Ovary (tissue), 9 donors: Measurements from ENCODE around the gene ITPR1. TPM values are rescaled to one million over a fixed set of nuclear protein-coding genes. Genes with fewer than 3 reads are reported as not detected.

Experiments
- DNase-seq, 5 donors: peaks; one replicate each; pipeline ENCODE4 v3.0.0-alpha.2; 2019 to 2020
- H3K27ac ChIP-seq, 2 donors: fragments of 200-600 bp; one replicate each; pipeline versions ENCODE4 v1.5.1 to v1.8.0; 2019 to 2022
- H3K27me3 ChIP-seq: fragments of 200-600 bp; one replicate; pipeline ENCODE4 v1.8.0; 2022
- H3K36me3 ChIP-seq: fragments of 200-600 bp; sonication (generic); one replicate; pipeline ENCODE4 v1.5.1; 2019
- H3K4me1 ChIP-seq: one replicate; pipeline ENCODE4 v1.8.1; 2013; ENCODE audit warnings: mild to moderate bottlenecking, moderate library complexity; ENCODE audit not compliant: insufficient read depth
- H3K4me3 ChIP-seq: fragments of 200-600 bp; sonication (generic); one replicate; pipeline ENCODE4 v1.5.1; 2017
- H3K9me3 ChIP-seq, 2 donors: fragments of 200-600 bp in 1 of 2; sonication (generic) in 1 of 2; one replicate each; pipeline versions ENCODE4 v1.5.1 to v1.8.1; 2013 to 2019; ENCODE audit warnings: mild to moderate bottlenecking in 1 of 2, moderate library complexity in 1 of 2
- EP300 ChIP-seq: sonication (generic); formaldehyde crosslinking; IDR thresholded peaks from one replicate; pipeline ENCODE4 v1.6.1; 2017; ENCODE audit warnings: antibody characterized with exemption
- POLR2A ChIP-seq: fragments of 450-650 bp; IDR thresholded peaks from one replicate; pipeline ENCODE4 v1.6.1; 2017; ENCODE audit warnings: antibody characterized with exemption, mild to moderate bottlenecking, moderate library complexity
- WGBS, 3 donors: extraction: QIAGEN DNeasy Blood & Tissue Kit in 1 of 3; methylation state at CpG; one replicate each; pipeline versions ENCODE4 v1.1.5 to v1.1.7; 2013 to 2017; 5-methylcytosine and 5-hydroxymethylcytosine counted together
- intact Hi-C, 4 donors: fragments of 100-400 bp; cut with DNase I; formaldehyde crosslinking; loops; one replicate each; pipeline versions ENCODE4 v1.11.0 to v1.15.1; 2022 to 2023
- polyA plus RNA-seq, 2 donors: library from polyadenylated mRNA; stranded (reverse); fragments of 200-250 nt in 1 of 2; fragments of 350-450 nt in 1 of 2; fragmentation: Illumina TruSeq in 1 of 2; extraction: RNeasy Lipid Tissue Mini Kit (QIAGEN cat#74804) in 1 of 2; gene quantifications; one replicate each; pipeline ENCODE4 v1.2.3, GENCODE V29; 2013 to 2014
- total RNA-seq, 7 donors: library from RNA; depleted of rRNA in 2 of 7; stranded (reverse); fragments of >200 nt in 2 of 7; fragmentation: NEBNext Ultra II Directional in 3 of 7; extraction: Animal tissue kit (Norgen Biotek cat#: 25700) in 3 of 7; gene quantifications; one replicate each; pipeline versions ENCODE4 v1.1.0 to v1.2.4, GENCODE V29; 2016 to 2023
- TF ChIP-seq, protein P1 (sequence below), 3 donors: fragments of 450-650 bp in 2 of 3; fragments of 200-600 bp in 1 of 3; IDR thresholded peaks; one replicate each; pipeline versions ENCODE4 v1.5.1 to v1.8.0; 2016 to 2022; ENCODE audit warnings: antibody characterized with exemption in 3 of 3, mild to moderate bottlenecking in 1 of 3
- donor health status: DM: no; HTN: no; CAD: no; lungs with moderate emphysema.
- donor health status: DM: no; HTN: no; CAD: no.
- donor health status: Bipolar disorder and iron deficiency.
- donor health status: DM: yes; HTN: yes; CAD: no.
- donor health status: DM: no; HTN: no; CAD: no.
- donor health status: DM: yes; HTN: yes; CAD: no.

ITPR1 gene
- total and polyA plus RNA-seq, 9 donors: 59.5 to 313 (median 144) TPM

DNA sequence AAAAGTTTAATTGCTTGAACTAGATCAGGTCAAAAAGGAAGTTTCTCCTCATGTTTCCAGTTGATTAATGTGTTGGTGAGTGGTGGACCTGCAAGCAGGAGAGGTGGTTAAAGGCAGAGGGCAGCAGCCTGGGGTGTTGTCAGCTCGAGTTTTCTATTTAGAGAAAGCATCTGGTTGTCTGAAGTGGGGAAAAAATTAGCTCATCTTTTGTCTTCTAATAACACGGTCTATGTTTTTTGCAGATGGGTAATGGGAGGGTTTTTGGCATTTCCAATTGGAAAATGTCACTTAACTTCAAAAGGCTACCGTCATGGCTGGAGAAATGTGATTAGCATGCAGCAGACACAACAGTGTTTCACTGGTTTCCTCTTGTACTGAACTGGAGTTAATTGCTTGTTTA is 122.6 kb downstream of the ITPR1 start:
- H3K27me3 ChIP-seq: no peaks in the 10 kb centered on the region
- H3K36me3 ChIP-seq: no peaks in the 10 kb centered on the region
- no peak overlapping the region for H3K27ac ChIP-seq
- intact Hi-C loops: no loop called here
- H3K4me3 ChIP-seq: no peak overlapping the region
- peaks cover 2% of the 10 kb centered on the region for H3K4me1 ChIP-seq
- TF ChIP-seq POLR2A (no peak), EP300 (no peak)
- TF ChIP-seq, protein P1, sequence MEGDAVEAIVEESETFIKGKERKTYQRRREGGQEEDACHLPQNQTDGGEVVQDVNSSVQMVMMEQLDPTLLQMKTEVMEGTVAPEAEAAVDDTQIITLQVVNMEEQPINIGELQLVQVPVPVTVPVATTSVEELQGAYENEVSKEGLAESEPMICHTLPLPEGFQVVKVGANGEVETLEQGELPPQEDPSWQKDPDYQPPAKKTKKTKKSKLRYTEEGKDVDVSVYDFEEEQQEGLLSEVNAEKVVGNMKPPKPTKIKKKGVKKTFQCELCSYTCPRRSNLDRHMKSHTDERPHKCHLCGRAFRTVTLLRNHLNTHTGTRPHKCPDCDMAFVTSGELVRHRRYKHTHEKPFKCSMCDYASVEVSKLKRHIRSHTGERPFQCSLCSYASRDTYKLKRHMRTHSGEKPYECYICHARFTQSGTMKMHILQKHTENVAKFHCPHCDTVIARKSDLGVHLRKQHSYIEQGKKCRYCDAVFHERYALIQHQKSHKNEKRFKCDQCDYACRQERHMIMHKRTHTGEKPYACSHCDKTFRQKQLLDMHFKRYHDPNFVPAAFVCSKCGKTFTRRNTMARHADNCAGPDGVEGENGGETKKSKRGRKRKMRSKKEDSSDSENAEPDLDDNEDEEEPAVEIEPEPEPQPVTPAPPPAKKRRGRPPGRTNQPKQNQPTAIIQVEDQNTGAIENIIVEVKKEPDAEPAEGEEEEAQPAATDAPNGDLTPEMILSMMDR (IDR thresholded peaks at IDR 0.05): no peak
- 22 to 29% (median 23%) methylated on average over 3 of the region's 3 CpGs for WGBS, 3 donors
- no peak for DNase-seq
- no peaks in the 10 kb centered on the region for H3K9me3 ChIP-seq

GRCh38 chr3:4623421-4623999 is 130.4 kb downstream of the ITPR1 start:
- H3K27me3 ChIP-seq: no peaks in the 10 kb centered on the region
- WGBS, 3 donors: 82 to 91% (median 88%) methylated on average over 4 of the region's 4 CpGs
- H3K4me3 ChIP-seq: no peak overlapping the region
- H3K27ac ChIP-seq: no peak overlapping the region
- H3K36me3 ChIP-seq: no peaks in the 10 kb centered on the region
- intact Hi-C loops: no loop called here
- TF ChIP-seq POLR2A (no peak), EP300 (no peak)
- H3K4me1 ChIP-seq: no peaks in the 10 kb centered on the region
- no peaks in the 10 kb centered on the region for H3K9me3 ChIP-seq
- DNase-seq: no peak

DNA sequence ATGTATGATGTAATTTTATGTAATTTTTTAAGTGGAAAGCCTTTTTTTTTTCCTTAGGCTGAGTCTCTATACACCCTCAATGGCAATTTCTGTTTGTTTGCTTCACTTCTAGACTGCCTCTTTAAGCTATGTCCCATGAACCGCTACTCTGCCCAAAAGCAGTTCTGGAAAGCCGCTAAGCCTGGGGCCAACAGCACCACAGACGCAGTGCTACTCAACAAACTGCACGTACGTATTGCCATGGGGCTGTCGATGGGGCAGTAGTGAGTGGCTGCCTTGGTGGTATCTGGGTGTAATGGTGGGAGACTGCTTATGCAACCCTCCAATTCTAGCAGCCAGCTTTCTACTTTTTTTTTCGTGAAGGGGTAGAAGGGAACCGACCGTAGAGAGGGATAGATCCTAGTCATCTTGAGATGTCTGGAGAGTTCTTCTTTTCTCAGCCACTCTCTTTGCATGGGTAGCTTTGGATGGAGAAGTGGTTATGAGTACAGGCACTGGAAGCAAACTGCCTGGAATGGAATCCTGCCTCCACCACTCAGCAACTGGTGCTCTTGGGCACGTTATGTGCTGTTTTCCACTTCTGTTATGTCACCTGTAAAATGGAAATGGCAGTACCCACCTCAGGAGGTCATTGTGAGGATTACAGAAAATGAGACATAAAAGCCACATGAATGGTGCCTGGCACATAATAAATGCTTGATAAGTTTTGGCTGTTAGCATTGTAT is 134.7 kb downstream of the ITPR1 start:
- 90 to 94% (median 92%) methylated on average over 10 of the region's 10 CpGs for whole genome bisulfite sequencing, 3 donors
- Histone ChIP-seq H3K27me3 (no peaks in the 10 kb centered on the region), H3K4me1 (no peaks in the 10 kb centered on the region), H3K9me3 (no peaks in the 10 kb centered on the region), H3K4me3 (no peak overlapping the region), H3K27ac (no peak overlapping the region), H3K36me3 (no peaks in the 10 kb centered on the region)
- intact Hi-C loops: no loop called here
- no peak for DNase-seq
- TF ChIP-seq EP300 (no peak), POLR2A (no peak)
- TF ChIP-seq, protein P1 (IDR thresholded peaks at IDR 0.05): no peak

DNA sequence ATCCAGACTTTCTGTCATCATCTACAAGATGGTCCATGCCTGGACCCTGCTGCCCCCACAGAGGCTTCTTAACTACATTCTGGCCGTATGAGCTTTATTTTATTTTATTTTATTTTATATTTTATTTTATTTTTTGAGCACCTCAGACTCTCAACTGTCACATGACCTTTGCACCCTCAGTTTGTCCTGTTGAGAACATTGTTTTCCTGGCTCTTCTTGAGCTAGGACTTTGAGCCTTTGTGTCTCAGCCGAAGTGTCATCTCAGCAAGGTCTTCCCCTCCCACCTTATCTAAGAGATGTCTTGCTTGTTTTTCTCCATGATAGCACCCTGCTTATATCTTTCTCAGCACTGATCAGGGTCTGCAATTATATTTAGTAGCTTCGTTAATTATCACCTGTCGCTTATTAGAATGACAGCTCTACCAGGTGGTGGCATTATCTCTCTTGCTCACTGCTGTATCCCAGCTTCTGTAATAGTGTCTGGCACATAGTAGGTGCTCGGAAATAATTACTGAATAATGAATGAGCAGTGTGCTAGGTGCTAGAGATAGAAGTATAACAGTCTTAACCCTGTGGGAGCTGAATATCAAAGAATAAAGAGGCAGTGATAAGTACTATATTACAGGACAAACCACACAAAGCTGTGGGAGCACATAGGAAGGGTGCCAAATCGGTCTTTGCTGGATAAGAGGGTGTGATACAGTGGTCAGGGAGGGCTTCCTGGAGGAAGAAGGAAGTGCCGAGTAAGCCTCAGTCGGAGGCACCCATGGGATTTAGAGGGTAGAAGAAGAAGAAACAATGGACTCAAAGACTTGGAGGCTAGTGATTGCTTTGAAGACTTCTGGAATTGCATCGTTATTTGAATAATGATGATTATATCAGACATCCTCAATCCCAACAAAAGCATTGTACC is 136.2 kb downstream of the ITPR1 start:
- no peaks in the 10 kb centered on the region for H3K27me3 ChIP-seq
- H3K9me3 ChIP-seq: no peaks in the 10 kb centered on the region
- no peak for DNase-seq
- H3K4me1 ChIP-seq: no peaks in the 10 kb centered on the region
- H3K4me3 ChIP-seq: no peak overlapping the region
- no peaks in the 10 kb centered on the region for H3K36me3 ChIP-seq
- H3K27ac ChIP-seq: no peak overlapping the region
- TF ChIP-seq POLR2A (no peak), EP300 (no peak)
- intact Hi-C loops: loop anchor here (5.0 to 10.0 kb wide), 2 partner anchors 275 to 277 kb away; no protein-coding TSS in a partner anchor
- 89 to 92% (median 91%) methylated on average over 9 of the region's 9 CpGs for WGBS, 3 donors
